K562 (cell line): ENCODE measurements around the gene ANKRD13B. TPM values are rescaled to one million over a fixed set of nuclear protein-coding genes. Genes with fewer than 3 reads are reported as not detected.

ENCODE experiments used
- ARID1B ChIP-seq: fragments of 450-650 bp; IDR thresholded peaks from 2 replicates; pipeline ENCODE4 v1.6.1; 2016; ENCODE audit warnings: antibody characterized with exemption, mild to moderate bottlenecking, inconsistent platforms
- C11orf30 ChIP-seq: fragments of 450-650 bp; IDR thresholded peaks from 2 replicates; pipeline ENCODE4 v1.6.1; 2016; ENCODE audit warnings: low read depth, mild to moderate bottlenecking
- CEBPB ChIP-seq: fragments of 450-650 bp; IDR thresholded peaks from 2 replicates; pipeline ENCODE4 v1.6.1; 2016; ENCODE audit warnings: missing genetic modification characterization, missing compliant biosample characterization
- DACH1 ChIP-seq: fragments of 450-650 bp; IDR thresholded peaks from 2 replicates; pipeline ENCODE4 v1.6.1; 2018; ENCODE audit not compliant: partially characterized antibody
- EGR1 ChIP-seq: fragments of 450-650 bp; conservative IDR thresholded peaks from 2 replicates; pipeline ENCODE4 v1.6.1; 2017; ENCODE audit warnings: mild to moderate bottlenecking
- ELF2 ChIP-seq: fragments of 250-450 bp; sonication (Bioruptor Pico); IDR thresholded peaks from 2 replicates; pipeline ENCODE4 v1.5.0; 2021; ENCODE audit warnings: mild to moderate bottlenecking
- FOXJ3 ChIP-seq: sonication (generic); formaldehyde crosslinking; IDR thresholded peaks from 2 replicates; pipeline ENCODE4 v1.4.0; 2020; ENCODE audit warnings: mild to moderate bottlenecking, missing genetic modification reagents
- MTA1 ChIP-seq: fragments of 450-650 bp; IDR thresholded peaks from 2 replicates; pipeline ENCODE4 v1.6.1; 2017; ENCODE audit warnings: borderline replicate concordance
- NCOA1 ChIP-seq: fragments of 450-650 bp; IDR thresholded peaks from 2 replicates; pipeline ENCODE4 v1.6.1; 2016; ENCODE audit warnings: low read depth
- NEUROD1 ChIP-seq: fragments of 150-350 bp; IDR thresholded peaks from 2 replicates; pipeline ENCODE4 v1.6.1; 2014; ENCODE audit warnings: borderline replicate concordance, low read length, low read depth; ENCODE audit not compliant: partially characterized antibody
- PRMT5 ChIP-seq: sonication (generic); formaldehyde crosslinking; IDR thresholded peaks from 2 replicates; pipeline ENCODE4 v1.5.0; 2020; ENCODE audit warnings: missing genetic modification reagents
- PYGO2 ChIP-seq: fragments of 450-650 bp; IDR thresholded peaks from 2 replicates; pipeline ENCODE4 v1.6.1; 2016; ENCODE audit warnings: mild to moderate bottlenecking, missing genetic modification characterization, moderate library complexity, missing compliant biosample characterization
- RAD51 ChIP-seq: fragments of 450-650 bp; IDR thresholded peaks from 2 replicates; pipeline ENCODE4 v1.7.1; 2016; ENCODE audit warnings: low read depth, mild to moderate bottlenecking, borderline replicate concordance
- ZNF347 ChIP-seq: fragments of 450-650 bp; formaldehyde crosslinking; IDR thresholded peaks from 2 replicates; pipeline ENCODE4 v1.4.0; 2020; ENCODE audit warnings: low read depth, mild to moderate bottlenecking, moderate library complexity
- polyA plus RNA-seq, 8 experiments: library from polyadenylated mRNA; depleted of rRNA in 4 of 8; stranded (reverse) in 5 of 8; unstranded in 3 of 8; fragments of >200 nt; fragmentation: Nextera tagmentation in 2 of 8; fragmentation: Illumina TruSeq in 1 of 8; extraction: Ambion mirVana in 2 of 8; extraction: Trizol in 1 of 8; gene quantifications; 2 replicates each; pipeline versions ENCODE4 v1.2.1 to v1.2.3, GENCODE V29; 2011 to 2014; ENCODE audit warnings: inconsistent platforms in 1 of 8, missing spikeins in 1 of 8
- total RNA-seq, 7 experiments: library from RNA; depleted of rRNA in 6 of 7; stranded (reverse); fragments of >200 nt in 6 of 7; fragmentation: Illumina TruSeq in 2 of 7; extraction: Trizol in 2 of 7; gene quantifications; 2 replicates each; pipeline versions ENCODE4 v1.2.1 to v1.2.3, GENCODE V29; 2011 to 2021; ENCODE audit warnings: low replicate concordance in 1 of 7
- TF ChIP-seq, protein P1 (sequence below), 2 experiments: fragments of 450-650 bp in 1 of 2; sonication (generic) in 1 of 2; formaldehyde crosslinking in 1 of 2; IDR thresholded peaks; 2 replicates each; pipeline versions ENCODE4 v1.7.1 to v1.9.0; 2016 to 2022; ENCODE audit warnings: inconsistent platforms in 1 of 2, mild to moderate bottlenecking in 1 of 2, missing genetic modification reagents in 1 of 2
- TF ChIP-seq, protein P2 (sequence below), 2 experiments: IDR thresholded peaks; 2 replicates each; pipeline ENCODE4 v1.6.1; 2011; ENCODE audit warnings: borderline replicate concordance in 1 of 2, control low read depth in 1 of 2, low read depth in 1 of 2, low read length in 1 of 2, mild to moderate bottlenecking in 1 of 2, mixed read lengths in 1 of 2, moderate library complexity in 1 of 2; ENCODE audit not compliant: insufficient read depth in 1 of 2, insufficient read length in 1 of 2, poor library complexity in 1 of 2, severe bottlenecking in 1 of 2; ENCODE audit errors: extremely low read depth in 1 of 2

ANKRD13B gene
- total and polyA plus RNA-seq, 9 of the 15 experiments (the other 6 are each of a cell fraction or from before 2014, with no cell fraction given), result 0.15 to 28.1 (median 4.6) TPM

- TF ChIP-seq, protein P1, sequence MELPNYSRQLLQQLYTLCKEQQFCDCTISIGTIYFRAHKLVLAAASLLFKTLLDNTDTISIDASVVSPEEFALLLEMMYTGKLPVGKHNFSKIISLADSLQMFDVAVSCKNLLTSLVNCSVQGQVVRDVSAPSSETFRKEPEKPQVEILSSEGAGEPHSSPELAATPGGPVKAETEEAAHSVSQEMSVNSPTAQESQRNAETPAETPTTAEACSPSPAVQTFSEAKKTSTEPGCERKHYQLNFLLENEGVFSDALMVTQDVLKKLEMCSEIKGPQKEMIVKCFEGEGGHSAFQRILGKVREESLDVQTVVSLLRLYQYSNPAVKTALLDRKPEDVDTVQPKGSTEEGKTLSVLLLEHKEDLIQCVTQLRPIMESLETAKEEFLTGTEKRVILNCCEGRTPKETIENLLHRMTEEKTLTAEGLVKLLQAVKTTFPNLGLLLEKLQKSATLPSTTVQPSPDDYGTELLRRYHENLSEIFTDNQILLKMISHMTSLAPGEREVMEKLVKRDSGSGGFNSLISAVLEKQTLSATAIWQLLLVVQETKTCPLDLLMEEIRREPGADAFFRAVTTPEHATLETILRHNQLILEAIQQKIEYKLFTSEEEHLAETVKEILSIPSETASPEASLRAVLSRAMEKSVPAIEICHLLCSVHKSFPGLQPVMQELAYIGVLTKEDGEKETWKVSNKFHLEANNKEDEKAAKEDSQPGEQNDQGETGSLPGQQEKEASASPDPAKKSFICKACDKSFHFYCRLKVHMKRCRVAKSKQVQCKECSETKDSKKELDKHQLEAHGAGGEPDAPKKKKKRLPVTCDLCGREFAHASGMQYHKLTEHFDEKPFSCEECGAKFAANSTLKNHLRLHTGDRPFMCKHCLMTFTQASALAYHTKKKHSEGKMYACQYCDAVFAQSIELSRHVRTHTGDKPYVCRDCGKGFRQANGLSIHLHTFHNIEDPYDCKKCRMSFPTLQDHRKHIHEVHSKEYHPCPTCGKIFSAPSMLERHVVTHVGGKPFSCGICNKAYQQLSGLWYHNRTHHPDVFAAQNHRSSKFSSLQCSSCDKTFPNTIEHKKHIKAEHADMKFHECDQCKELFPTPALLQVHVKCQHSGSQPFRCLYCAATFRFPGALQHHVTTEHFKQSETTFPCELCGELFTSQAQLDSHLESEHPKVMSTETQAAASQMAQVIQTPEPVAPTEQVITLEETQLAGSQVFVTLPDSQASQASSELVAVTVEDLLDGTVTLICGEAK (IDR thresholded peaks at IDR 0.05), result peak; percentile 74; the same call in 1 of the 2 replicates
- TF ChIP-seq, protein P1 (CRISPR knock-in tag; IDR thresholded peaks at IDR 0.05), result no peak; the same call in 1 of the 2 replicates
- no peak for TF ChIP-seq CEBPB (tag)
- no peak for TF ChIP-seq PYGO2
- no peak for TF ChIP-seq DACH1
- TF ChIP-seq, protein P2, sequence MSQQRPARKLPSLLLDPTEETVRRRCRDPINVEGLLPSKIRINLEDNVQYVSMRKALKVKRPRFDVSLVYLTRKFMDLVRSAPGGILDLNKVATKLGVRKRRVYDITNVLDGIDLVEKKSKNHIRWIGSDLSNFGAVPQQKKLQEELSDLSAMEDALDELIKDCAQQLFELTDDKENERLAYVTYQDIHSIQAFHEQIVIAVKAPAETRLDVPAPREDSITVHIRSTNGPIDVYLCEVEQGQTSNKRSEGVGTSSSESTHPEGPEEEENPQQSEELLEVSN (IDR thresholded peaks at IDR 0.05; ENCODE audit: borderline replicate concordance in 1 of 2, extremely low read depth in 1 of 2, insufficient read depth in 1 of 2, insufficient read length in 1 of 2, low read depth in 1 of 2, low read length in 1 of 2, poor library complexity in 1 of 2, severe bottlenecking in 1 of 2), result peak; percentile 15 to 27
- TF ChIP-seq ARID1B, result no peak
- TF ChIP-seq RAD51, result no peak
- TF ChIP-seq NEUROD1, result no peak
- no peak for TF ChIP-seq ZNF347 (CRISPR knock-in tag)
- peak; percentile 98 for TF ChIP-seq PRMT5
- TF ChIP-seq C11orf30, result no peak
- TF ChIP-seq EGR1, result peak; percentile 41; the same call in 1 of the 2 replicates
- TF ChIP-seq NCOA1, result peak; percentile 98
- peak; percentile 73; the same call in 1 of the 2 replicates for TF ChIP-seq FOXJ3 (CRISPR knock-in tag)
- no peak for TF ChIP-seq MTA1
- TF ChIP-seq ELF2 (CRISPR knock-in tag), result no peak
These were observed 923 bp downstream of the ANKRD13B start (continued) for GRCh38 chr17:29593591-29594518.
